WTC11 (cell line): ENCODE results near the gene CIDEC. TPM values are rescaled to one million over a fixed set of nuclear protein-coding genes. Genes with fewer than 3 reads are reported as not detected.
"Not testable (repeated sequence)": the region's sequence is repeated elsewhere in the genome, so short reads cannot be mapped to it uniquely, and the experiment has no call there.

Experiments
- ATAC-seq: fragments of 200-7000 bp; cut with Tn5 transposase; 2 replicates; pipeline ENCODE4 v1.10.0; 2021; ENCODE audit warnings: mild to moderate bottlenecking, moderate library complexity
- CTCF ChIA-PET: fragments of 300-600 bp; sonication (Branson Sonifier 250); formaldehyde crosslinking; loops from one replicate; lab custom pipeline; 2021; ENCODE audit warnings: antibody characterized with exemption; lab: Charles Lee
- POLR2A ChIA-PET: fragments of 350-600 bp; sonication (Branson Sonifier 250); formaldehyde crosslinking; loops from one replicate; lab custom pipeline; 2021; ENCODE audit warnings: antibody characterized with exemption; lab: Charles Lee
- DNase-seq: peaks from one replicate; pipeline ENCODE4 v3.0.0; 2021; ENCODE audit warnings: low spot score
- H3K27ac Mint-ChIP-seq: 2 replicates; pipeline ENCODE4 v1.8.0; 2021; ENCODE audit warnings: mixed read lengths
- H3K27me3 Mint-ChIP-seq: 2 replicates; pipeline ENCODE4 v1.8.0; 2021; ENCODE audit warnings: low read depth, mild to moderate bottlenecking, moderate library complexity, mixed read lengths
- H3K36me3 Mint-ChIP-seq: 2 replicates; pipeline ENCODE4 v1.8.0; 2021; ENCODE audit warnings: mixed read lengths
- H3K4me1 Mint-ChIP-seq: 2 replicates; pipeline ENCODE4 v1.8.0; 2022; ENCODE audit warnings: mixed read lengths
- H3K4me3 Mint-ChIP-seq: 2 replicates; pipeline ENCODE4 v1.8.0; 2021; ENCODE audit warnings: mild to moderate bottlenecking, moderate library complexity, mixed read lengths
- H3K9me3 Mint-ChIP-seq: 2 replicates; pipeline ENCODE4 v1.8.0; 2021; ENCODE audit warnings: mixed read lengths
- ATF2 ChIP-seq: sonication (generic); formaldehyde crosslinking; IDR thresholded peaks from 2 replicates; pipeline ENCODE4 v1.8.1; 2022; ENCODE audit warnings: low read depth, missing genetic modification reagents, borderline replicate concordance
- CBFB ChIP-seq: sonication (generic); formaldehyde crosslinking; IDR thresholded peaks from 2 replicates; pipeline ENCODE4 v1.8.1; 2022; ENCODE audit warnings: mild to moderate bottlenecking, low read depth, missing genetic modification reagents
- FOXP4 ChIP-seq: sonication (generic); formaldehyde crosslinking; IDR thresholded peaks from 2 replicates; pipeline ENCODE4 v1.8.0; 2022; ENCODE audit warnings: mild to moderate bottlenecking, missing genetic modification reagents
- GABPB1 ChIP-seq: sonication (generic); formaldehyde crosslinking; IDR thresholded peaks from 2 replicates; pipeline ENCODE4 v1.8.1; 2023; ENCODE audit warnings: mild to moderate bottlenecking, missing genetic modification reagents
- GTF2I ChIP-seq: fragments of 250-450 bp; sonication (Bioruptor Pico); conservative IDR thresholded peaks from 2 replicates; pipeline ENCODE4 v1.4.0; 2021; ENCODE audit warnings: mild to moderate bottlenecking
- HMGXB4 ChIP-seq: sonication (generic); formaldehyde crosslinking; IDR thresholded peaks from 2 replicates; pipeline ENCODE4 v1.8.1; 2023; ENCODE audit warnings: mild to moderate bottlenecking, moderate library complexity, missing genetic modification reagents
- NFYB ChIP-seq: sonication (generic); formaldehyde crosslinking; conservative IDR thresholded peaks from 2 replicates; pipeline ENCODE4 v1.8.0; 2022; ENCODE audit warnings: low read depth, missing genetic modification reagents
- PREB ChIP-seq: sonication (generic); formaldehyde crosslinking; IDR thresholded peaks from 2 replicates; pipeline ENCODE4 v1.8.1; 2022; ENCODE audit warnings: mild to moderate bottlenecking, missing genetic modification reagents, moderate library complexity, borderline replicate concordance
- ZNF121 ChIP-seq: sonication (generic); formaldehyde crosslinking; IDR thresholded peaks from 2 replicates; pipeline ENCODE4 v1.8.0; 2023; ENCODE audit warnings: missing genetic modification reagents
- total RNA-seq: library from RNA; stranded (reverse); gene quantifications from 3 replicates; pipeline ENCODE4 v1.2.3, GENCODE V29; 2021

CIDEC gene
- total RNA-seq, 1 experiment from 2014 or later = not detected

GRCh38 chr3:9900965-9901415 is 20.9 kb upstream of the CIDEC start:
- H3K4me3 Mint-ChIP-seq, H3K27me3 Mint-ChIP-seq: not testable (repeated sequence)
- peaks cover 19% of the 10 kb centered on the region for H3K4me1 Mint-ChIP-seq

GRCh38 chr3:9899289-9899791 is 19.3 kb upstream of the CIDEC start:
- peaks cover 4% of the 10 kb centered on the region for H3K36me3 Mint-ChIP-seq
- H3K27ac Mint-ChIP-seq = no peak overlapping the region
- no peak for DNase-seq
- POLR2A ChIA-PET = no interaction called here
- CTCF ChIA-PET = no interaction called here
- H3K4me1 Mint-ChIP-seq = peaks cover 19% of the 10 kb centered on the region
- no peaks in the 10 kb centered on the region for H3K9me3 Mint-ChIP-seq
- H3K27me3 Mint-ChIP-seq = no peaks in the 10 kb centered on the region; the same call in 1 of the 2 replicates
- no peak for ATAC-seq
- no peak for TF ChIP-seq HMGXB4
- TF ChIP-seq, all 79 proteins: peak for 0
- H3K4me3 Mint-ChIP-seq = no peak overlapping the region

More at GRCh38 chr3:9900965-9901415, 20.9 kb upstream of the CIDEC start:
- ChIA-PET POLR2A (interaction anchor here (0.6 to 1.0 kb wide), 2 partner anchors 13 to 201 kb away, joined by 3 read pairs; no protein-coding TSS in a partner anchor), CTCF (interaction anchor here (0.6 to 1.4 kb wide), 3 partner anchors 46 to 326 kb away, joined by 3 to 11 read pairs (median 4); no protein-coding TSS in a partner anchor)
- H3K36me3 Mint-ChIP-seq, ATAC-seq, H3K27ac Mint-ChIP-seq, DNase-seq, H3K9me3 Mint-ChIP-seq: not testable (repeated sequence)
- peak; percentile 84 for TF ChIP-seq GABPB1

GRCh38 chr3:9898467-9899241 is 18.6 kb upstream of the CIDEC start:
- DNase-seq (no peak), ATAC-seq (no peak)
- Mint-ChIP-seq H3K4me1 (peaks cover 16% of the 10 kb centered on the region), H3K9me3 (no peaks in the 10 kb centered on the region), H3K27me3 (no peaks in the 10 kb centered on the region; the same call in 1 of the 2 replicates), H3K4me3 (no peak overlapping the region), H3K36me3 (peaks cover 10% of the 10 kb centered on the region), H3K27ac (no peak overlapping the region)
- CTCF ChIA-PET = no interaction called here
- POLR2A ChIA-PET = no interaction called here
- TF ChIP-seq ATF2 (CRISPR knock-in tag) = no peak
- TF ChIP-seq GABPB1 = 0 out of 2 replicates have a peak, but pooled peaks have one; percentile 23

GRCh38 chr3:9897408-9898372 is 17.6 kb upstream of the CIDEC start:
- H3K4me1 Mint-ChIP-seq = peaks cover 7% of the 10 kb centered on the region
- DNase-seq (no peak), ATAC-seq (no peak)
- H3K36me3 Mint-ChIP-seq = peaks cover 20% of the 10 kb centered on the region
- ChIA-PET POLR2A (no interaction called here), CTCF (no interaction called here)
- no peaks in the 10 kb centered on the region for H3K9me3 Mint-ChIP-seq
- no peak overlapping the region for H3K4me3 Mint-ChIP-seq
- TF ChIP-seq ZNF121 = no peak
- TF ChIP-seq GTF2I = no peak
- TF ChIP-seq CBFB (CRISPR knock-in tag) = no peak
- no peak for TF ChIP-seq ATF2 (CRISPR knock-in tag)
- no peak for TF ChIP-seq FOXP4
- no peak for TF ChIP-seq NFYB (CRISPR knock-in tag)
- TF ChIP-seq PREB (CRISPR knock-in tag) = no peak
- H3K27ac Mint-ChIP-seq = no peak overlapping the region
- H3K27me3 Mint-ChIP-seq = no peaks in the 10 kb centered on the region; the same call in 1 of the 2 replicates

- H3K27ac Mint-ChIP-seq, POLR2A ChIA-PET, DNase-seq, H3K27me3 Mint-ChIP-seq, H3K9me3 Mint-ChIP-seq, H3K4me1 Mint-ChIP-seq, H3K4me3 Mint-ChIP-seq, ATAC-seq, CTCF ChIA-PET: not testable (repeated sequence)
- peaks cover 25% of the 10 kb centered on the region for H3K36me3 Mint-ChIP-seq
Measured at GRCh38 chr3:9896755-9897407, 16.8 kb upstream of the CIDEC start.

- H3K4me3 Mint-ChIP-seq, DNase-seq, CTCF ChIA-PET, H3K4me1 Mint-ChIP-seq, H3K27me3 Mint-ChIP-seq, H3K27ac Mint-ChIP-seq, ATAC-seq, POLR2A ChIA-PET, H3K9me3 Mint-ChIP-seq: not testable (repeated sequence)
- peaks cover 25% of the 10 kb centered on the region for H3K36me3 Mint-ChIP-seq
Measured at GRCh38 chr3:9895715-9896114, 15.7 kb upstream of the CIDEC start.
